NCI-H2196 (cell line): ENCODE data around the gene BAIAP2.

ENCODE experiments used
- DNase-seq: peaks from one replicate; lab custom pipeline; 2025; ENCODE audit not compliant: unreplicated experiment; lab: John Stamatoyannopoulos, UW

BAIAP2 gene

GRCh38 chr17:81034779-81035520 is at the start of gene BAIAP2:
TSS of gene BAIAP2 (plus strand) at chr17:81035151. CDS start at chr17:81035255, 104 bp downstream.
- DNase-seq = peak; percentile 97

GRCh38 chr17:80986046-80986445 is 48.9 kb upstream of the BAIAP2 start:
- DNase-seq = peak; percentile 23

DNA sequence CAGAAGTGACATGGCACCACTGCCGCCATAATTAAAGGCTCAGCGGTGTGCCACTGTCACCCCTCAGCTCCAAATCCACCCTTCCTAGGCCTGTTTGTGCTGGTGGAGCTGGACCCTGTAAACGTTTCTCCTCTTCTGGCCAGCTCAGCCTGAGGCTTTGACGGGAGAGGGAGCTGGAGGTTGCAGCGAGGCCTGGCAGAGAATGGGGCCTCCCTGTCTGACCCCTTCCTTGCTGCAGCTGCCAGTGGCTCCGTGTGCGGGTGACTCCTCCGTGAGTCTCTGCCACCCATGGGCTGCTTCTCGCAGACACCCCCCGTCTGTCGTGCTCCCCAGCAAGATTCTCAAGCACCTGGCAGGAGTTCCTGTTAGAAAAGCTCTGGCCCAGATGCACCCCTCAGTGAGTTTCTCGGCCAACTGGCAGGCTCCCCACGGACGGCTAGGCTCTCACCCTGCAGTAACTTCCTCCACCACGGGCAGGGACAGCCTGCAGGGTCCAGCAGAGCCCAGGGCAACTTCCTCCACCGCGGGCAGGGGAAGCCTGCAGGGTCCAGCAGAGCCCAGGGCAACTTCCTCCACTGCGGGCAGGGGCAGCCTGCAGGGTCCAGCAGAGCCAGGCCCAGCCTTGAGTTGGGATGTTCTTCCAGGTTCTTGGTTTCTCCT is 48.0 kb upstream of the BAIAP2 start:
- DNase-seq = no peak

DNA sequence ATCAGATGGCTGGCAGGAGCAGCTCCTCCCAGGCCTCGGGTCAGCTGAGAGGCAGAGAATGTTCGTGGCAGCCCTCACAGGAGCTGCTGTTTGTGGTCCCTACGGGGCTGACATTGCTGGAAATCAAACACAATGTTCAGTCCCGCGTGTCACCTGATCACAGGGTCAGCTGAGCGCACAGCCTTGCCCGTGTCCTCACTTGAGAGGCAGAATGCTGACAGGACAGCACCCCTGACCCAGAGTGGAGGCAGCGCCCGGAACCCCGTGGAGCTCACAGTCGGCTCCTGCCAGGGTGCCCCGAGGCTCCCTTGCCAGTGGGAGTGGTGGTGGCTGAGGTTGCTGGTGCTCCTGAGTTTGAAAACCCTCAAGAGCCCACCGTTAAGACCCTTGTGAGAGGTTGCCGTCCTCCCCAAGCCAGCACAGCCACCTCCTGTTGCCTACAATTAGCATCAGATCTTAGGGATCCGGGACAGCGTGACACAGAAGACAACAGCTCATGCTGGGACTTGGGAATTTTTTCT is 47.0 kb upstream of the BAIAP2 start:
- DNase-seq = no peak

DNA sequence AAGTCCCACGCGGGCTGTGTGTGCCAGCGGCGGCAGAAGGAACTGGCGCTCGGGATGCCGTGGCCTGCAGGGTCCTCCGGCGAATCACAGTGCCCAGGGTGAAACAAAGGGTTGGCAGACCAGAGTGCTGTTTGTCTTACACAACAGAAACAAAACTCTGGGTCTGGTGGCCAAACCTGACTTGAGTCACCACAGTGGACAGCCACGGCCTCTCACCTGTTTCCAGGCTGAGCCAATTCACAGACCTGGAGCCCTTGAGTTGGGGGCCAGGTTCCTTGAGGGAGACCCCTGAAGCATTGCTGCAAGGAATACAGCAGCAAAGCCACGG is 45.4 kb upstream of the BAIAP2 start:
- DNase-seq = no peak

- no peak for DNase-seq
These were observed 43.9 kb upstream of the BAIAP2 start for GRCh38 chr17:80990921-80991644.

DNA sequence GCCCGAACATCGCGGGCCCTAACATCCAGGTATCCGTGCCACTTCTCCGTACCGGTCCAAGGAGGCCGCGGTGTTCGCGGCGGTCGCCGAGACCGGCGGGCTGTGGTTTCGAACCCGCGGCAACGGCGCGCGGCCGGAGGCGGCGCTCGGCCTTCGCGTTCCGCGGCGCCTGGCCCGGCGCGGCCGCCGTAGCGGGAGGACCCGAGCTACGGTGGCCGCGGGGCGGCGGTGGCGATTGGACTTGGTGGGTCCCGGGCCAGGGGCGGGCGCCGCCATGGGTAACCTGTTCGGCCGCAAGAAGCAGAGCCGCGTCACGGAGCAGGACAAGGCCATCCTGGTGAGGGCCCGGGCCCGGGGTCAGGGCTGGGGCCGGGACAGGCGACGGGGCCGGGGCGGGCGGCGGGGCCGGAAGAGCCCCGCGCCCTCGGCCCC is 43.3 kb upstream of the BAIAP2 start, which contains the start of gene CHMP6:
Gene CHMP6 (plus strand): TSS at position 197 of the 432 bp plus-strand sequence. CDS start 78 bp downstream, at position 275.
- peak; percentile 90 for DNase-seq

GRCh38 chr17:80992077-80992947 is 42.6 kb upstream of the BAIAP2 start:
- no peak for DNase-seq

DNA sequence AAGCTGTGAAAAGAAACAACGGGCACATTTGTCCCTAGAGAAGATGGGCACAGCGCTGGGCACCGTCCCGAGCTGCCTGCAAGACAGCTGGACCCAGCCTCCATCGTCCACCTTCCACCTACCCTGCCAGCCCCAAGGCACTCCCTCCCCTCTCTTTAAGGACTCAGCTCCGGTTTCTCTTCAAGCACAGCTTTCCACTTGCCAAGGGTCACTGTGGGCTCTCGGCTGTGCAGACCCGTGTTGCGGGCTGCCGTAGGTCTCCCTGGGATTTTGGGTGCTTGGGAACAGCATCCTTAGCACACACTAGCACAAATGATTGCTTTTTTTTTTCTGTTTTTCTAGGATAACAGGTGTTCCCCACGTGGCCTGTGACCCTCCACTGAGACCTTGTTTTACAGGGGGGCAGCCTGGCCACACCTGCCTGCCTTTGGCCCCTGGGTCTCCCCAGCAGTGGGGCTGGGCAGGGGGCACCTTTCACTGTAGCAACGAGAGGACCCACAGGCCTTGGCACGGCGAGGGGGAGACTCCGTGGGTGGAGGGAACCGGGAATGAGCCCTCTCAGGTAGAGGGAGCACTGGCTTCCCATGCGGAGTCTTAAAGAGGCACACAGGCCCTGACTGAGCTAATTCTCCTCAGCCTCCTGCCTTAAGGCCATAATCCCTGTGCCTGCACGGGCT is 41.9 kb upstream of the BAIAP2 start:
- DNase-seq = no peak

DNA sequence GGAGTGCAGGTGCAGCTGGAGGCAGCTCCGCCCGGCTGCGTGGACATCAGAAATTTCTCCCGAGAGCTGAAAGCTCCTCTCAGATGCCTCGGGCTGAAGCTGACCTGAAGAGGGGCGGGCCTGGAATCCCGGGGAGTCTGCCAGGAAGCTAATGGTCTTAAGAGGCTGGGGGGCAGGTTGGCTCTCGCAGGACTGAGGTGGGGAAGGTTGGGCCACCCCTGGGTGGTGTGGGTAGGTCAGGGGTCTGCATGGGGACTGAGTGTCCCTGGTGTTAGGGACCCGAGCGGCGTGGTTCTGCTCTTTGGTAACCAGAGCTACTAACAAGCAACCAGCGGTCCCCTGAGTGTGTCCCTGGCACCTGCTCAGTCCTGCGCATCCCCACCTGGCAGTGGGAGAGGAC is 39.8 kb upstream of the BAIAP2 start:
- DNase-seq = no peak

- DNase-seq = no peak
These were observed 38.3 kb upstream of the BAIAP2 start for GRCh38 chr17:80996422-80997305.

GRCh38 chr17:80997424-80998117 is 37.4 kb upstream of the BAIAP2 start:
- no peak for DNase-seq

DNA sequence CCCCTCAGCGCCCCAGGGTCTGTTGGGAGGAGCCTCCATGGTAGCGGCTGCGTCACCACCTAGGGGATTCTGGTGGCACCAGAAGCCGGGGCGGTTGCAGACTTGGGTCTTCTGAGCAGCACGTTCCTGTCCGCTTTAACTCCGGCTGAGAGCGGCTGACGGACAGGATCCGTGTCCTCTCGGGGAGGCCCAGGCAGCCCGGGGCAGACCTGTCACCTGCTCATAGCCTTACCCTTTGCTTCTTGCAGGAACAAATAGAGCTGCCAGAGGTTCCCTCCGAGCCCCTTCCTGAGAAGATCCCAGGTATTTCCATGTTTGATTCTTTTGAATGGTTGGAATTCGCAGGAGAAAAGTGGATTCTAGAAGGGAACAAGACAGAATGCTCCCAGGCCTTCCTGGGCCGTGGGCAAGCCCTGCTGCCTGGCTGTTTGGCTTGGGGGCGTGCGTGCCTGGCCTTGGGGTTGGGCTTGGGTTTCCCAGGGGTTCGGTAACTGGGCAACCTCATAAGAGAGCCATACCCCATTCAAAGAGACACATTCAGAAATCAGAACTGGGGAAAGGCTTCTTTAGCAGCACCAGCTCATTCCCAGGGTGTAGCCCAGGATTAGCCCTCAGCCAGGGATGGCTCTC is 36.7 kb upstream of the BAIAP2 start:
- no peak for DNase-seq

- DNase-seq = no peak
These were observed 36.0 kb upstream of the BAIAP2 start for GRCh38 chr17:80998748-80999535.

DNA sequence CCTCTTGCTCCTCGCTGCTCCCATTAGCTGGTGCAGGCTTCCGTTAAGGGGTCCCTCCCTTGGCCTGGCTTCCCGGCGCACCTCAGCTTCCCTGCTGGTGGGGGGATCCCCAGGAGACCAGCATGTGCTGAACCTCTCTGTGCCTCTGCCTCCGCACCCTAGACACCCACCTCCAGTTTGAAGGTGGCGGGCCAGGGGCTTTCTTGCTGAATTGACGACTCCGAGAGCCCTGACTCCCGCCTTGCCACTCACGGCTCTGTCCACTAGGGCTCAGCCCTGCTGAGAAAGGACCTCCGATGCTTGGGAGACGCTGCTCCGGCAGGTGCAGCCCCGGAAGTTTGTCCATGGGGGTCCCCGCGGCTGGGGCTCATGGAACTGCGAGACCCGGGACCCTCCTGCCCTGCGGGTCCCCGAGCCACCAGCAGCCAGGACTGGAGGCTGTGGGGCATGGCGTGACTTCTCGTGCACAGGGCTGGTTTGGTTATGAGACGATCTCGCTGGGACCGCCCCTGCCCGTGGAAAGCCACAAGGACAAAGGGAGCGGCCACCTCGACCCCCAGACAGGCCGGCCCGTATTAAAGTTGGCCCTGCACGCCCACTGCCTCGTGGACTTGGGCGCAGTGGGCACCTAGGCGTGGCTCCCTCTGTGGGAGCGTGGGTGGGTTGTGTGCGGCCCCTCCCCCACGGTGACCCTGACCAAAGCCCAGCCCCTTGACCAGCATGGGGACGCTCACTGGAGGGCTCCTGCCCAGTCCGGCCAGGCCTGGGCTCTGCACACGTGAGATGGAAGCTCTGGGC is 35.2 kb upstream of the BAIAP2 start:
- no peak for DNase-seq

DNA sequence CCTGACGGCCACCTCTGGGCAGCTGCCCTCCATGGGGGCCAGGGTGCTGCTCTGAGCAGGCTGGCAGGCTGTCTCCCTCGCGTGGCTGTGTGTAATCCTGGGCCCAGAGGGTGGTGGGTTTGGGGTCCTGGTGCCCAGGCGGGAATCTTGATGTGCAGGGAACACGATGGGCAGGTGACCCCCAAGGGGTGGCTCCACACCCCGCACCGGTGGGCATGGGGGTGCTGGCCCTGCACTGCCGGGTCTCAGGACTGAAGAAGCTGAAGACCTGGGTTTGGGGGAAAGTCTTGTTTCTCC is 34.7 kb upstream of the BAIAP2 start:
- no peak for DNase-seq
